Measurements from ENCODE around the gene RBM38. TPM values are rescaled to one million over a fixed set of nuclear protein-coding genes. Genes with fewer than 3 reads are reported as not detected.

Gene RBM38
- total and polyA plus RNA-seq, 9 of the 15 experiments (the other 6 are each of a cell fraction or from before 2014, with no cell fraction given), result 0.28 to 82.4 (median 33.2) TPM

GRCh38 chr20:57448764-57449354 lies 57.7 kb downstream of the RBM38 start:
- H3K4me1 ChIP-seq (replicated peaks in 1 of 2; ENCODE audit: control insufficient read depth in 2 of 2, insufficient read depth in 2 of 2, low read length in 2 of 2), result peaks cover 48 to 55% of the 10 kb centered on the region in 2 experiments
- H3K27me3 ChIP-seq (ENCODE audit: control insufficient read depth in 2 of 2, insufficient read depth in 2 of 2, low read length in 2 of 2), result no peaks in the 10 kb centered on the region
- no peaks in the 10 kb centered on the region for H3K79me2 ChIP-seq (ENCODE audit: control insufficient read depth, insufficient read depth, low read length)
- ATAC-seq (peak; percentile 20), DNase-seq (ENCODE audit: extremely low read depth in 1 of 4, low spot score in 3 of 4) (peak; percentile 37 to 79 (median 58)), FAIRE-seq (peak; percentile 92)
- no peaks in the 10 kb centered on the region for H3K36me3 ChIP-seq (ENCODE audit: control insufficient read depth, insufficient read depth, low read length)
- H4K20me1 ChIP-seq (replicated peaks; ENCODE audit: control insufficient read depth, insufficient read depth, low read length), result no peaks in the 10 kb centered on the region
- WGBS (ENCODE audit: insufficient coverage, low coverage, missing lambda C conversion rate), result 32% methylated on average over 9 of the region's 9 CpGs
- no peak overlapping the region for H3K4me3 ChIP-seq
- ChIA-PET CTCF (ENCODE audit: low intra/inter-chr PET ratio) (no interaction called here), POLR2A (interaction anchor here (0.8 to 1.0 kb wide), 3 partner anchors 14 to 52 kb away, joined by 3 read pairs; no protein-coding TSS in a partner anchor)
- intact Hi-C loops (cut with micrococcal nuclease) (no loop called here), in situ Hi-C loops (cut with MboI) (no loop called here)
- peak overlapping the region; percentile 29; the same call in 1 of the 2 replicates for H3K4me2 ChIP-seq (ENCODE audit: insufficient read depth, low read length)
- H3K9ac ChIP-seq (ENCODE audit: insufficient read depth in 1 of 2, low read depth in 2 of 2, low read length in 2 of 2), result peak overlapping the region; percentile 49 to 51; a peak in 3 of 4 replicates
- no TSS peak for BruUV-seq (replicated peaks)
- H3K9me1 ChIP-seq (ENCODE audit: control insufficient read depth, insufficient read depth, low read length), result peaks cover 4% of the 10 kb centered on the region
- H2AFZ ChIP-seq (ENCODE audit: low read depth, low read length), result peak overlapping the region; percentile 22
- peak overlapping the region; percentile 62 for H3K27ac ChIP-seq (ENCODE audit: extremely low read depth, low read depth, low read length)
- H3K9me3 ChIP-seq (replicated peaks; ENCODE audit: control insufficient read depth, insufficient read depth, low read depth, low read length), result 0 out of 2 replicates have a peak, but pooled peaks cover 4% of the 10 kb centered on the region
- no peak for TF ChIP-seq TCF7L2 (IDR thresholded peaks at IDR 0.05; ENCODE audit: low read depth, low read length)
- TF ChIP-seq TEAD4 (IDR thresholded peaks at IDR 0.05; ENCODE audit: low read length), result 0 out of 2 replicates have a peak, but pooled peaks have one; percentile 29
- no peak for TF ChIP-seq TEAD4 (CRISPR knock-in tag; IDR thresholded peaks at IDR 0.05; ENCODE audit: borderline replicate concordance)
- no peak for TF ChIP-seq PRPF4 (IDR thresholded peaks at IDR 0.05; ENCODE audit: insufficient read depth, low read depth, low read length, poor library complexity, severe bottlenecking)
- no peak for TF ChIP-seq NEUROD1 (IDR thresholded peaks at IDR 0.05; ENCODE audit: borderline replicate concordance, low read depth, low read length, partially characterized antibody)
- no peak for TF ChIP-seq RNF2 (IDR thresholded peaks at IDR 0.05)
- TF ChIP-seq ETV1 (tag; conservative IDR thresholded peaks at IDR 0.05; ENCODE audit: low read depth), result no peak
- no peak for TF ChIP-seq ZNF124 (CRISPR knock-in tag; IDR thresholded peaks at IDR 0.05)
- TF ChIP-seq CREM (IDR thresholded peaks at IDR 0.05; ENCODE audit: low read depth), result no peak
- no peak for TF ChIP-seq MCM5 (IDR thresholded peaks at IDR 0.05; ENCODE audit: low read depth)
- no peak for TF ChIP-seq ARID4B (CRISPR knock-in tag; IDR thresholded peaks at IDR 0.05)
- no peak for TF ChIP-seq EHMT2 (IDR thresholded peaks at IDR 0.05)
- TF ChIP-seq POLR2G (IDR thresholded peaks at IDR 0.05; ENCODE audit: low read depth, low read length), result no peak
- TF ChIP-seq ARID1B (IDR thresholded peaks at IDR 0.05), result peak; percentile 73
- no peak for TF ChIP-seq SMC3 (conservative IDR thresholded peaks at IDR 0.05; ENCODE audit: insufficient read depth, low read depth, low read length)
- TF ChIP-seq CBX3 (IDR thresholded peaks at IDR 0.05; ENCODE audit: borderline replicate concordance in 1 of 2, low read length in 2 of 2), result no peak
- no peak for TF ChIP-seq LEF1 (IDR thresholded peaks at IDR 0.05)
- no peak for TF ChIP-seq GTF2A2 (tag; IDR thresholded peaks at IDR 0.05)
- TF ChIP-seq SP2 (IDR thresholded peaks at IDR 0.05; ENCODE audit: extremely low read depth, low read depth, low read length, poor library complexity, severe bottlenecking), result no peak
- no peak for TF ChIP-seq ZFX (CRISPR knock-in tag; IDR thresholded peaks at IDR 0.05)
